PC-3 (cell line): Measurements from ENCODE around the gene KRTAP10-4. TPM values are rescaled to one million over a fixed set of nuclear protein-coding genes. Genes with fewer than 3 reads are reported as not detected.

Source experiments
- ATAC-seq: fragments of 200-7000 bp; cut with Tn5 transposase; 2 replicates; pipeline ENCODE4 v1.9.1; 2020; ENCODE audit warnings: mild to moderate bottlenecking, moderate library complexity
- BruUV-seq: library from RNA; stranded (reverse); fragments of 400-500 nt; replicated peaks from 2 replicates; lab custom pipeline; 2021; lab: Mats Ljungman, UMichigan
- CTCF ChIA-PET: fragments of 300-600 bp; sonication (Branson Sonifier 250); formaldehyde crosslinking; loops from one replicate; lab custom pipeline; 2022; ENCODE audit warnings: antibody characterized with exemption; lab: Charles Lee
- POLR2A ChIA-PET: fragments of 300-600 bp; sonication (Branson Sonifier 250); formaldehyde crosslinking; loops from one replicate; lab custom pipeline; 2022; ENCODE audit warnings: antibody characterized with exemption; ENCODE audit not compliant: unreplicated experiment; lab: Charles Lee
- DNase-seq: peaks from one replicate; pipeline ENCODE4 v3.0.0-alpha.2; 2015
- H2AFZ ChIP-seq: fragments of 300-600 bp; sonication (generic); 2 replicates; pipeline ENCODE4 v1.6.0; 2016; ENCODE audit warnings: antibody characterized with exemption, low read length
- H3F3A ChIP-seq: fragments of 300-600 bp; sonication (generic); one replicate; pipeline ENCODE4 v1.6.0; 2017; ENCODE audit warnings: antibody characterized with exemption, low read length, control low read depth, mild to moderate bottlenecking; ENCODE audit not compliant: unreplicated experiment
- H3K27ac ChIP-seq: fragments of 300-600 bp; sonication (generic); 2 replicates; pipeline ENCODE4 v1.5.1; 2016; ENCODE audit warnings: mild to moderate bottlenecking, low read length
- H3K27me3 ChIP-seq: fragments of 300-600 bp; sonication (generic); 2 replicates; pipeline ENCODE4 v1.6.1; 2016; ENCODE audit warnings: low read length, mixed read lengths
- H3K36me3 ChIP-seq: fragments of 300-600 bp; sonication (generic); 2 replicates; pipeline ENCODE4 v1.6.1; 2016; ENCODE audit warnings: low read depth, mixed run types, low read length, mixed read lengths
- H3K4me1 ChIP-seq: fragments of 300-600 bp; sonication (generic); 2 replicates; pipeline ENCODE4 v1.5.1; 2016; ENCODE audit warnings: low read length; ENCODE audit not compliant: insufficient read depth
- H3K4me2 ChIP-seq: fragments of 300-600 bp; sonication (generic); 2 replicates; pipeline ENCODE4 v1.6.0; 2016; ENCODE audit warnings: low read length
- H3K4me3 ChIP-seq: fragments of 300-600 bp; sonication (generic); 2 replicates; pipeline ENCODE4 v1.5.1; 2016; ENCODE audit warnings: mild to moderate bottlenecking, low read length, mixed read lengths
- H3K79me2 ChIP-seq: fragments of 300-600 bp; sonication (generic); 2 replicates; pipeline ENCODE4 v1.6.1; 2017; ENCODE audit warnings: low read length, mixed read lengths
- H3K9ac ChIP-seq: fragments of 300-600 bp; sonication (generic); 2 replicates; pipeline ENCODE4 v1.6.0; 2016; ENCODE audit warnings: mild to moderate bottlenecking, low read length
- H3K9me2 ChIP-seq: fragments of 300-600 bp; sonication (generic); replicated peaks from 2 replicates; pipeline ENCODE4 v1.6.1; 2016; ENCODE audit warnings: mixed run types, low read length, mixed read lengths
- H3K9me3 ChIP-seq: fragments of 300-600 bp; sonication (generic); 2 replicates; pipeline ENCODE4 v1.6.1; 2016; ENCODE audit warnings: low read length, mixed read lengths
- H4K20me1 ChIP-seq: fragments of 300-600 bp; sonication (generic); 2 replicates; pipeline ENCODE4 v1.6.1; 2016; ENCODE audit warnings: low read length, mixed read lengths
- EZH2 ChIP-seq: fragments of 300-600 bp; sonication (generic); IDR thresholded peaks from one replicate; pipeline ENCODE4 v1.6.1; 2017; ENCODE audit warnings: antibody characterized with exemption, mild to moderate bottlenecking, low read length; ENCODE audit not compliant: unreplicated experiment
- EZH2phosphoT487 ChIP-seq: fragments of 300-600 bp; sonication (generic); IDR thresholded peaks from 2 replicates; pipeline ENCODE4 v1.6.1; 2018; ENCODE audit warnings: mild to moderate bottlenecking, antibody characterized with exemption, low read length, borderline replicate concordance
- intact Hi-C: fragments of 100-400 bp; cut with micrococcal nuclease; formaldehyde crosslinking; loops from 2 replicates; pipeline ENCODE4 v1.9.0; 2023
- total RNA-seq: library from RNA; depleted of rRNA; stranded (reverse); fragments of >200 nt; gene quantifications from 2 replicates; pipeline ENCODE4 v1.2.3, GENCODE V29; 2014
- TF ChIP-seq, protein P1 (sequence below): fragments of 300-600 bp; sonication (generic); conservative IDR thresholded peaks from 2 replicates; pipeline ENCODE4 v1.5.1; 2017; ENCODE audit warnings: antibody characterized with exemption, low read depth, mild to moderate bottlenecking, low read length

Gene KRTAP10-4
- total RNA-seq, 1 experiment from 2014 or later = not detected

DNA sequence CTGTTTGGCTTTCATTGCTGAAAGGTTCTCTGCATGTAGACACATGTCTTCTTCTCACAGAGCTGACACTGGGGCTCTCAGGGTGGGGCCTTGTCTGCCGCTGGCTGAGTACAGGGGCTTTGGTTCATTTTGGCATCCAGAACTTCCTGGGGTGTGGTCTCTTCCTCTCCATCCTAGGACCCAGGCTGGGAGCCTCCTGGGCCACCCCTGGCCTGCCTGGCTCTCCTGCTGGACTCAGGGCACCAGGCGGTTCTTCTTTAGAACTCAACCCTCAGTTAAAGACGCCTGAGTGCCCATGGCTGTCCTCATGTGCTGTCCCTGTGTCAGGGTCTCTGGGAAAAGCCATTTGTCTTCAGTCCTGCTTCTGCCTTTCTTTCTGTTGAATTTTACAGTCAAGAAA is 12.4 kb downstream of the KRTAP10-4 start:
- H2AFZ ChIP-seq = no peak overlapping the region
- H3K27ac ChIP-seq = no peak overlapping the region
- ChIA-PET CTCF (no interaction called here), POLR2A (no interaction called here)
- H3K79me2 ChIP-seq = no peaks in the 10 kb centered on the region
- intact Hi-C loops = no loop called here
- peaks cover 3% of the 10 kb centered on the region; the same call in 1 of the 2 replicates for H3K4me1 ChIP-seq
- no peaks in the 10 kb centered on the region for H3K9me2 ChIP-seq
- no peak overlapping the region for H3K9ac ChIP-seq
- DNase-seq (no peak), ATAC-seq (no peak)
- no peaks in the 10 kb centered on the region for H4K20me1 ChIP-seq
- no peak for TF ChIP-seq EZH2phosphoT487
- H3K4me2 ChIP-seq = no peak overlapping the region
- H3K9me3 ChIP-seq = 0 out of 2 replicates have a peak, but pooled peaks cover 5% of the 10 kb centered on the region
- BruUV-seq = no TSS peak
- H3F3A ChIP-seq = no peaks in the 10 kb centered on the region
- H3K4me3 ChIP-seq = no peak overlapping the region
- H3K27me3 ChIP-seq = no peaks in the 10 kb centered on the region
- H3K36me3 ChIP-seq = no peaks in the 10 kb centered on the region

DNA sequence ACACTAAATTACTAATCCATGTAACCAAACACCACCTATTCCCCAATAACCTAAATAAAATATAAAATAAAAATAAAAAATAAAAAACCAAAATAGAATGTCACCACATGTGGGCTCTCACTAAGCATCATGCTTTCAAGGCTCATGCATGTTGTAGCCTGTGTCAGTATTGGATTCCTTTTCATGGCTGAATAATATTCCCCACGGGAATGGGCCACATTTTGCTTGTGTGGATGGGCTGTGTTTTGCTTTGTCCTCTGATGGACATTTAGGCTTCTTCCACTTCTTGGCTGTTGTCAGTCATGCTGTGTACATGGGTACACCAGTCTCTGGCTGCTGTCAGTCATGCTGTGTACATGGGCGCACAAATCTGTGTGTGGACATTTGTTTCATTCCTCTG is 15.6 kb downstream of the KRTAP10-4 start:
- H3K4me3 ChIP-seq = no peak overlapping the region
- ATAC-seq (no peak), DNase-seq (no peak)
- ChIA-PET CTCF (no interaction called here), POLR2A (no interaction called here)
- H3K27ac ChIP-seq = no peak overlapping the region
- no peak overlapping the region for H2AFZ ChIP-seq
- H3K27me3 ChIP-seq = no peaks in the 10 kb centered on the region
- no peaks in the 10 kb centered on the region for H3K79me2 ChIP-seq
- no TSS peak for BruUV-seq
- no peaks in the 10 kb centered on the region for H3K9me3 ChIP-seq
- no peaks in the 10 kb centered on the region for H3F3A ChIP-seq
- TF ChIP-seq EZH2phosphoT487 (no peak), EZH2 (no peak)
- TF ChIP-seq, protein P1, sequence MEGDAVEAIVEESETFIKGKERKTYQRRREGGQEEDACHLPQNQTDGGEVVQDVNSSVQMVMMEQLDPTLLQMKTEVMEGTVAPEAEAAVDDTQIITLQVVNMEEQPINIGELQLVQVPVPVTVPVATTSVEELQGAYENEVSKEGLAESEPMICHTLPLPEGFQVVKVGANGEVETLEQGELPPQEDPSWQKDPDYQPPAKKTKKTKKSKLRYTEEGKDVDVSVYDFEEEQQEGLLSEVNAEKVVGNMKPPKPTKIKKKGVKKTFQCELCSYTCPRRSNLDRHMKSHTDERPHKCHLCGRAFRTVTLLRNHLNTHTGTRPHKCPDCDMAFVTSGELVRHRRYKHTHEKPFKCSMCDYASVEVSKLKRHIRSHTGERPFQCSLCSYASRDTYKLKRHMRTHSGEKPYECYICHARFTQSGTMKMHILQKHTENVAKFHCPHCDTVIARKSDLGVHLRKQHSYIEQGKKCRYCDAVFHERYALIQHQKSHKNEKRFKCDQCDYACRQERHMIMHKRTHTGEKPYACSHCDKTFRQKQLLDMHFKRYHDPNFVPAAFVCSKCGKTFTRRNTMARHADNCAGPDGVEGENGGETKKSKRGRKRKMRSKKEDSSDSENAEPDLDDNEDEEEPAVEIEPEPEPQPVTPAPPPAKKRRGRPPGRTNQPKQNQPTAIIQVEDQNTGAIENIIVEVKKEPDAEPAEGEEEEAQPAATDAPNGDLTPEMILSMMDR = no peak
- no peaks in the 10 kb centered on the region for H3K36me3 ChIP-seq
- H4K20me1 ChIP-seq = no peaks in the 10 kb centered on the region
- no peaks in the 10 kb centered on the region for H3K9me2 ChIP-seq
- intact Hi-C loops = no loop called here
- no peaks in the 10 kb centered on the region for H3K4me1 ChIP-seq
- no peak overlapping the region for H3K9ac ChIP-seq
- no peak overlapping the region for H3K4me2 ChIP-seq

DNA sequence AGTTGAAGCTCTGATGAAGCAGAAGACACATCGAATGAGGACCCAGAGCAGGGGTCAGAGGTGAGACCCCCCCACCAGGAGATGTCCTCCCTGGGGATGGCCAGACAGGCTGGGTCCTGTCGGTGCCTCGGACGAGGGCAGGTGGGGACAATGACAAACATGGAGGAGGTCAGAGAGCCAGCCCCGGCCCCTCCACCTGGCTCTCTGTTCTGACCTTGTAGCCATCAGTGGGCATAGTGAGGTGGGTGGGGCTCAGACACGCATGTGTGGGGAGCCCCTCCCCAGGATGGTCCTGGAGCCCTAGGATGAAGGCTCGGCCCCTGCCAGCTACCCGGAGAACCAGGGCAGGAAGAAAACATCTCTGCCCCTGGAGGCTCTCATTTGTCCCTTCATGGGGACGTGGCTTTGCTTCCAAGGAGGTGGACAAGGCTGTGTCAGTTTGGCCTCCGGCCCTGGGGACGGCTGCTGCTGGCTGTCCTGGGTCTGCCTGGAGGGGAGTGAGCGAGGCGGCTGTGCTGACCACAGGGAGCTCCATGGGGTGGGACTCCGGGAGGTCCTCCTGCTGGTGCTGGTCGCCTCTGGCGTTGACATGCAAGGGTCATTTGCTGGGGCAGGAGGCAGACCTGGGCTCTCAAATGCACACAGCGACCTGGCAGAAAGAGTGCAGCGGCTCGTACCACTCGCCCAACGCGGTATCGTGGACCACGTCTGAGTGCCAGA is 16.2 kb downstream of the KRTAP10-4 start:
- no peak for ATAC-seq
- intact Hi-C loops = no loop called here
- Histone ChIP-seq H3K27me3 (no peaks in the 10 kb centered on the region), H3K79me2 (no peaks in the 10 kb centered on the region), H3K36me3 (no peaks in the 10 kb centered on the region), H3K4me3 (no peak overlapping the region), H3K9me3 (no peaks in the 10 kb centered on the region), H2AFZ (no peak overlapping the region), H3K9me2 (no peaks in the 10 kb centered on the region), H3K9ac (no peak overlapping the region), H4K20me1 (no peaks in the 10 kb centered on the region), H3K27ac (no peak overlapping the region), H3K4me1 (no peaks in the 10 kb centered on the region), H3K4me2 (no peak overlapping the region), H3F3A (no peaks in the 10 kb centered on the region)
- CTCF ChIA-PET = no interaction called here
- POLR2A ChIA-PET = no interaction called here
- DNase-seq = no peak
- TF ChIP-seq, protein P1 = no peak
- TF ChIP-seq EZH2 (no peak), EZH2phosphoT487 (no peak)
- BruUV-seq = no TSS peak
